SH-SY5Y (cell line): ENCODE results near the gene PHLDB1.

ENCODE experiments used
- GATA2 ChIP-seq: IDR thresholded peaks from 2 replicates; pipeline ENCODE4 v1.6.1; 2011; ENCODE audit warnings: mild to moderate bottlenecking, low read depth, low read length
- GATA3 ChIP-seq: IDR thresholded peaks from 2 replicates; pipeline ENCODE4 v1.6.1; 2011; ENCODE audit warnings: low read depth, mild to moderate bottlenecking, low read length, moderate library complexity

PHLDB1 gene

DNA sequence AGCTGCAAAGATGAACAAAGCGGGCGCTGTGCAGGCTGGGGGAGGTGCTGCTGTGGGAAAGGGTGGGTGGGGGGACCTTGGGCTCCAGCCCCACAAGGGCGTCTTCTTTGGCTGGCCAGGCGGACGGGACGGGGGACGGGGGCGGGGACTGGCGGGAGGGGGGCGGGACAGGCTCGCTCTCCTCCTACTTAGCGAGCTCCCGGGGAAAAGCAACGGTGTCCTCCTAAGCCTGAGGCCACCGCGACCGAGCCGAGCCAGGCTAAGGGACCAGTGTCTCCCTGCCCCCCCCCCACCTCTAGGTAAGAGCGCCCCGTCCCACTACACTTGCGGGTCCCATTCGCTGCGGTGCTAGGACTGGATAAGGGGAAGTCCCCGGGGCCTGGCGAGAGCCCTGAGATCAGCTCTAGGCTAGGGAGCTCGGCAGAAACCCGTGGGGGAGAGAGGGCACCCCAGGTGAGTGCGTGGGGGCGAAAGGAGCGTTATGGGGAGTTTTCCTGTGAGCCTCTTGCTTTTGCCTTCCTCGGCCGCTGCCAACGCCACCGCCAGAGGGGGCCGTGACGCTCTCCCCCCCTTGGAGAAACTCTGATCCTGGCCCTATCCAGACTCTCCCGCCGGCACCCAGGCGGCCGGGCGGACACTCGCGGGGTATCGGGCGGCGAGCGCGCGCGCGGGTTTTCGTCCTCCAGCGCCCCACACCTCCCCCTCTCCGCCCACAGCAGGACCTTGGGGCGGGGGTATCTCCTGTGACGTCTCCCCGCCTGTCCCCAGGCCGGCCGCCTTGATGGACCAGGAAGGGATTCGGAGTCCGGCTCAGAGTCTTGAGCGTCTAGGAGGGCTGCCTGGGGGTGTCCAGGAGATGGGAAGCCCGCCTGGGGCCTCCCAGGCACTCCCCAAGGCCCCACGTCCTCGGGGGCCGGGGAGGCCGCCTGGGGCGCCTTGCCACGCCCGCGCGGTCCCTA is at the start of gene PHLDB1:
Gene PHLDB1, plus strand, starts transcription at position 215 of the 959 bp plus-strand sequence. CDS start 6,222 bp downstream, outside the sequence.
- TF ChIP-seq GATA3, result no peak
- no peak for TF ChIP-seq GATA2

DNA sequence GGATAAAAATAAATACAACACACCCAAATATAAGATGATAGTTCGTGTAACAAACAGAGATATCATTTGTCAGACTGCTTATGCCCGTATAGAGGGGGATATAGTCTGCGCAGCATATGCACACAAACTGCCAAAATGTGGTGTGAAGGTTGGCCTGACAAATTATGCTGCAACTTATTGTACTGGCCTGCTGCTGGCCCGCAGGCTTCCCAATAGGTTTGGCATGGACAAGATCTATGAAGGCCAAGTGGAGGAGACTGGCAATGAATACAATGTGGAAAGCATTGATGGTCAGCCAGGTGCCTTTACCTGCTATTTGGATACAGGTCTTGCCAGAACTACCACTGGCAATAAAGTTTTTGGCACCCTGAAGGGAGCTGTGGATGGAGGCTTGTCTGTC is 46.6 kb upstream of the PHLDB1 start:
- no peak for TF ChIP-seq GATA3
- no peak for TF ChIP-seq GATA2

DNA sequence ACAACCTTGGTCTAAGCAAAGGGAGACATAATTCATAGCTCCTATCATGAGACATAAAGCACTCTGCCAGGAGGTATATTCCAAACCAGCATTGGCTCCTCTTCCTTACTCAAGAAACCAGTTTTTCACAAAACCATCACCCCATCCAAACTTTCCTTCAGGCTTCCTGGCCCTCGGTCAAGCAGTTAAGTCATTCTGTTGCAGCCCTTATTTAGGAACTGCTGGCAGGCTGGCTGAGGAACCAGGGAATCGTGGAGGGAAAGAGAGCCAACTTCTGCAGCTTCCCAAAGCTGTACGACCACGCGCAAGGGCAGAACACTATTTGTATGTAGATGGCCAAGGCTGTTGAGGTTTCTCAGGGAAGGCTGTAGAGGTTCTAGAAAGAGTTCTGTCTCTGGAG is 42.4 kb upstream of the PHLDB1 start:
- no peak for TF ChIP-seq GATA2
- TF ChIP-seq GATA3, result no peak

GRCh38 chr11:118569670-118570069 is 37.7 kb upstream of the PHLDB1 start:
- no peak for TF ChIP-seq GATA2
- TF ChIP-seq GATA3, result no peak

- TF ChIP-seq GATA2 (no peak), GATA3 (no peak)
Observed at GRCh38 chr11:118570787-118571186, 36.6 kb upstream of the PHLDB1 start.

GRCh38 chr11:118572061-118572980 is 35.1 kb upstream of the PHLDB1 start, which contains the start of gene ARCN1:
TSS of gene ARCN1 (plus strand) at chr11:118572409. CDS start at chr11:118572548, 139 bp downstream.
- no peak for TF ChIP-seq GATA3
- no peak for TF ChIP-seq GATA2

DNA sequence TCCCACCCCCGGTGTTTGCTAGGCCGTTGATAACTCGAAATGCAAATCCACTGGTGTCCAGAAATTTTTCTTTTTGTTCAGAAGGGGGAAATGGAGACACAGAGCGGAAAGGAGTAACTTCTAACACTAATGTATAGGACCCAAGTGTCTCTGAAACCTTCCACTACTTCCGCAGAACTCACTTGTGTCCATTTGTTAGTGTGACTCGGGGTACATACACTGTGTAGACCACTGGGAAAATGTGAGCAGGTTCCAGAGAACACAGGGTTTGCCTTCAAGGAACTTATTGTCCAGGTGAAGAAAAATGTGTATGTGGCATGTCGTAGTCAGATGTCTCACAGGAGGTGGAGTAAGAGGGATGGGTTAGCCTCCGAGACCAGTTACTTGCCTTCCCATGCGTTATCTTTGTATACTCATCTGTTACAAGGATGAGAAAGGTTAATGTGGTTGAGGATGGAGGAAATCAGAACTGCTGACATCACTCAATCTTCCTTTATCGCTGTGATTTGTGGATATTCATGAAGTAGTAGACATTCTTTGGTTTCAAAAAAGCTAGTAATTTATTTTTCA is 34.3 kb upstream of the PHLDB1 start:
- no peak for TF ChIP-seq GATA3
- TF ChIP-seq GATA2, result no peak

DNA sequence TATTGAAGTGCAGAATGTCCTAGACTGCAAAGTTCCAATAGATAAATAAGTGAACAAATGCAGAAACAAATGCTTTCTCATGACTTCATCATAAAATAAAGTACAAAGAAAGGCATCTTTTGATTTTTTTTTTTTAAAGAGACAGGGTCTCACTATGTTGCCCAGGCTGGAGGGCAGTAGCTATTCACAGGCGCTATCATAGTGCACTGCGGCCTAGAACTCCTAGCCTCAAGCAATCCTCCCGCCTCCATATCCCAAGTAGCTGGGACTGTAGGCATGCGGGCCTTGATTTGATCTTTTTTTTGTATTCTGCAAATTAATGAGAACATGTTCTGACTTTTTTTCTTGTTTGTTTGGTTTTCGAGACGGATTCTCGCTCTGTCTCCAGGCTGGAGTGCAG is 32.8 kb upstream of the PHLDB1 start:
- TF ChIP-seq GATA3, result no peak
- no peak for TF ChIP-seq GATA2

DNA sequence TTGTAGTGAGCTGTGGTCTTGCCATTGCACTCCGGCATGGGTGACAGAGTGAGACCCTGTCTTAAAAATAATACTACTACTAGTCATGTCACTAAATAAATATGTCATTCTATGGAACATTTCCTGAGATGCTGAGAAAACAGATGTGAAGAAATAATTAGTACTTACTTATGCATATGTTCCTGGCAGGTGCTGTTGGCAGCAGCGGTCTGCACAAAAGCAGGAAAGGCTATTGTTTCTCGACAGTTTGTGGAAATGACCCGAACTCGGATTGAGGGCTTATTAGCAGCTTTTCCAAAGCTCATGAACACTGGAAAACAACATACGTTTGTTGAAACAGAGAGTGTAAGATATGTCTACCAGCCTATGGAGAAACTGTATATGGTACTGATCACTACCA is 26.4 kb upstream of the PHLDB1 start:
- TF ChIP-seq GATA3 (no peak), GATA2 (no peak)

DNA sequence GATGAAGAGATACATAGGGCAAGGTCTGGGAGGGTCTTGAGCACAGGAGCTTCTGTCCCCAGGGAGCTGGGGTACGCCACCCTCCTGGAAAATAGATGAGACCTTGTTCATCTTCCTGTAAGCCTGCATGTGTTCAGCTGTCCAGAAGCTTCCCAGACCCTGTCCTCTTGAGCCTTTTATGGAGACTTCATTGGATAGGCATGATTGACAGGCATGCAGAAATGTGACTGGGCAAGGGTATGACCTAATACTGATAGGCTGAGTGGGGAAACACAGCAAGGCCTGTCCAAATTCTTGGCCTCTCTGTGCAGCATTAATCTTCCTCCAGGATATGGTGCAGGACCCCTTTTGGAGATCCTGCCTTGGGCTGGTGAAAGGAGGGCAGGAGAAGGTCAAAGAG is 19.5 kb upstream of the PHLDB1 start:
- TF ChIP-seq GATA2, result no peak
- no peak for TF ChIP-seq GATA3

DNA sequence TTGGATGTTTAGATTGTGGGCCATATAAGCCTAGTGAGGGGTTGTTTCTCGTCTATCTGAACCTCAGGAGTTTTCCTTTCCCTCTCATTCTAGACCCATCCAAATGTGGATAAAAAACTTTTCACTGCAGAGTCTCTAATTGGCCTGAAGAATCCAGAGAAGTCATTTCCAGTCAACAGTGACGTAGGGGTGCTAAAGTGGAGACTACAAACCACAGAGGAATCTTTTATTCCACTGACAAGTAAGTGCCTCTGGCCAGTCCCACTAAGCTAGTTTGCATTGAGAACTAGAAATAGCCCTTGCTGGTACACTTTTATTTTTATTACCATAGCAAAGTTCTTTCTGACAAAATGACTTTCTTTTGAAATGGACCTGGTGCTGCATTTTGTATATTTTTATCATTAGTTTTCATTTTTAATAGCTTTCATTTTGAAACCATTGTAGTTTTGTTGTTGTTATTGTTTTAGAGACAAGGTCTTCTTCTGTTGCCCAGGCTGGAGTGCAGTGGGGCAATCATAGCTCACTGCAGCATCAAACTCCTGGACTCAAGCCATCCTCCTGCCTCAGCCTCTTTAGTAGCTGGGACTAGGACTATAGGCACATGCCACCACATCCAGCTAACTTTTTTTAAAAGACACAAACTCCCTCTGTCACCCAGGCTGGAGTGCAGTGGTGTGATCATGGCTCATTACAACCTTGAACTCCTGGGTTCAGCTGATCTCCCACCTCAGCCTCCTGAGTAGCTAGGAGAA is 14.6 kb upstream of the PHLDB1 start:
- TF ChIP-seq GATA3 (no peak), GATA2 (no peak)

- TF ChIP-seq GATA3 (no peak), GATA2 (no peak)
Observed at GRCh38 chr11:118596224-118597146, 10.9 kb upstream of the PHLDB1 start.
